ENCODE data around the gene DOLPP1. TPM values are rescaled to one million over a fixed set of nuclear protein-coding genes. Genes with fewer than 3 reads are reported as not detected.

Gene DOLPP1
- total and polyA plus RNA-seq, 2 of the 13 experiments (the other 11 are each of a cell fraction or from before 2014, with no cell fraction given): 21.0 to 34.1 TPM

DNA sequence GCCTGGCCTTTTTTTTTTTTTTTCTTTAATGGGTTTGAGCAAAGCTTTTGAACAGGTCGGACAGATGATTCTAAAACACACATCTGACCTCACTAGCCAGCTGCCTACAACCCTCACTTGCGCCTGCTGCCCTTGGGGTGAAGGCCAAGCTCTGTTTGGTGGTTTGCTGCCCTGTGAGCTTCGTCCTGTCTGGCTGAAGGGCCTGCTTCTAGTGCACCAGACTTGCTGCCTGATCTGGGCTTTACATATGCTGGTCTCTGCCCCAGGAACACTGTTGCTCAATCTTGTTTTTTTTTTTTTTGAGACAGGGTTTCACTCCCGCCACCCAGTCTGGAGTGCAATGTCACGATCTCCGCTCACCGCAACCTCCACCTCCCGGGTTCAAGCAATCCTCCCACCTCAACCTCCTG is 16.4 kb upstream of the DOLPP1 start (continued):
- no peak for TF ChIP-seq WIZ (CRISPR knock-in tag; IDR thresholded peaks at IDR 0.05)
- peak; percentile 84 for TF ChIP-seq NR2F6 (IDR thresholded peaks at IDR 0.05)
- peak; percentile 92 for TF ChIP-seq NR2F6 (CRISPR knock-in tag; IDR thresholded peaks at IDR 0.05)
- TF ChIP-seq, protein P1, sequence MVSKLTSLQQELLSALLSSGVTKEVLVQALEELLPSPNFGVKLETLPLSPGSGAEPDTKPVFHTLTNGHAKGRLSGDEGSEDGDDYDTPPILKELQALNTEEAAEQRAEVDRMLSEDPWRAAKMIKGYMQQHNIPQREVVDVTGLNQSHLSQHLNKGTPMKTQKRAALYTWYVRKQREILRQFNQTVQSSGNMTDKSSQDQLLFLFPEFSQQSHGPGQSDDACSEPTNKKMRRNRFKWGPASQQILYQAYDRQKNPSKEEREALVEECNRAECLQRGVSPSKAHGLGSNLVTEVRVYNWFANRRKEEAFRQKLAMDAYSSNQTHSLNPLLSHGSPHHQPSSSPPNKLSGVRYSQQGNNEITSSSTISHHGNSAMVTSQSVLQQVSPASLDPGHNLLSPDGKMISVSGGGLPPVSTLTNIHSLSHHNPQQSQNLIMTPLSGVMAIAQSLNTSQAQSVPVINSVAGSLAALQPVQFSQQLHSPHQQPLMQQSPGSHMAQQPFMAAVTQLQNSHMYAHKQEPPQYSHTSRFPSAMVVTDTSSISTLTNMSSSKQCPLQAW (CRISPR knock-in tag; IDR thresholded peaks at IDR 0.05): peak; percentile 86
- 0 out of 2 replicates have a peak, but pooled peaks have one; percentile 48 for TF ChIP-seq SIN3A (IDR thresholded peaks at IDR 0.05; ENCODE audit: borderline replicate concordance, low read depth, low read length)
- peak; percentile 53; the same call in 1 of the 2 replicates for TF ChIP-seq ZNF503 (CRISPR knock-in tag; IDR thresholded peaks at IDR 0.05)
- TF ChIP-seq ZNF768 (CRISPR knock-in tag; IDR thresholded peaks at IDR 0.05): peak; percentile 33; the same call in 1 of the 2 replicates
- no peak for TF ChIP-seq YEATS2 (CRISPR knock-in tag; IDR thresholded peaks at IDR 0.05; ENCODE audit: borderline replicate concordance)
- TF ChIP-seq, protein P2, sequence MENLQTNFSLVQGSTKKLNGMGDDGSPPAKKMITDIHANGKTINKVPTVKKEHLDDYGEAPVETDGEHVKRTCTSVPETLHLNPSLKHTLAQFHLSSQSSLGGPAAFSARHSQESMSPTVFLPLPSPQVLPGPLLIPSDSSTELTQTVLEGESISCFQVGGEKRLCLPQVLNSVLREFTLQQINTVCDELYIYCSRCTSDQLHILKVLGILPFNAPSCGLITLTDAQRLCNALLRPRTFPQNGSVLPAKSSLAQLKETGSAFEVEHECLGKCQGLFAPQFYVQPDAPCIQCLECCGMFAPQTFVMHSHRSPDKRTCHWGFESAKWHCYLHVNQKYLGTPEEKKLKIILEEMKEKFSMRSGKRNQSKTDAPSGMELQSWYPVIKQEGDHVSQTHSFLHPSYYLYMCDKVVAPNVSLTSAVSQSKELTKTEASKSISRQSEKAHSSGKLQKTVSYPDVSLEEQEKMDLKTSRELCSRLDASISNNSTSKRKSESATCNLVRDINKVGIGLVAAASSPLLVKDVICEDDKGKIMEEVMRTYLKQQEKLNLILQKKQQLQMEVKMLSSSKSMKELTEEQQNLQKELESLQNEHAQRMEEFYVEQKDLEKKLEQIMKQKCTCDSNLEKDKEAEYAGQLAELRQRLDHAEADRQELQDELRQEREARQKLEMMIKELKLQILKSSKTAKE (CRISPR knock-in tag; IDR thresholded peaks at IDR 0.05; ENCODE audit: borderline replicate concordance): peak; percentile 97
- 0 out of 2 replicates have a peak, but pooled peaks have one; percentile 27 for TF ChIP-seq SP2 (CRISPR knock-in tag; IDR thresholded peaks at IDR 0.05)
- TF ChIP-seq ZFP62 (CRISPR knock-in tag; IDR thresholded peaks at IDR 0.05): no peak
- no peak for TF ChIP-seq MYNN (CRISPR knock-in tag; IDR thresholded peaks at IDR 0.05; ENCODE audit: low read depth)
- peak; percentile 76; the same call in 1 of the 2 replicates for TF ChIP-seq HIVEP1 (CRISPR knock-in tag; IDR thresholded peaks at IDR 0.05)
- TF ChIP-seq ZNF205 (CRISPR knock-in tag; IDR thresholded peaks at IDR 0.05): peak; percentile 42; the same call in 1 of the 2 replicates
- TF ChIP-seq ZNF230 (CRISPR knock-in tag; IDR thresholded peaks at IDR 0.05): peak; percentile 83
- peak; percentile 48 for TF ChIP-seq ZNF460 (CRISPR knock-in tag; IDR thresholded peaks at IDR 0.05; ENCODE audit: borderline replicate concordance)
- 0 out of 2 replicates have a peak, but pooled peaks have one; percentile 27 for TF ChIP-seq ZHX1 (CRISPR knock-in tag; IDR thresholded peaks at IDR 0.05; ENCODE audit: low read depth)
- TF ChIP-seq TEAD3 (CRISPR knock-in tag; optimal IDR thresholded peaks at IDR 0.05; ENCODE audit: borderline replicate concordance): peak; percentile 63
- no peak for TF ChIP-seq ZNF724P (CRISPR knock-in tag; IDR thresholded peaks at IDR 0.05; ENCODE audit: borderline replicate concordance)
- TF ChIP-seq, protein P3, sequence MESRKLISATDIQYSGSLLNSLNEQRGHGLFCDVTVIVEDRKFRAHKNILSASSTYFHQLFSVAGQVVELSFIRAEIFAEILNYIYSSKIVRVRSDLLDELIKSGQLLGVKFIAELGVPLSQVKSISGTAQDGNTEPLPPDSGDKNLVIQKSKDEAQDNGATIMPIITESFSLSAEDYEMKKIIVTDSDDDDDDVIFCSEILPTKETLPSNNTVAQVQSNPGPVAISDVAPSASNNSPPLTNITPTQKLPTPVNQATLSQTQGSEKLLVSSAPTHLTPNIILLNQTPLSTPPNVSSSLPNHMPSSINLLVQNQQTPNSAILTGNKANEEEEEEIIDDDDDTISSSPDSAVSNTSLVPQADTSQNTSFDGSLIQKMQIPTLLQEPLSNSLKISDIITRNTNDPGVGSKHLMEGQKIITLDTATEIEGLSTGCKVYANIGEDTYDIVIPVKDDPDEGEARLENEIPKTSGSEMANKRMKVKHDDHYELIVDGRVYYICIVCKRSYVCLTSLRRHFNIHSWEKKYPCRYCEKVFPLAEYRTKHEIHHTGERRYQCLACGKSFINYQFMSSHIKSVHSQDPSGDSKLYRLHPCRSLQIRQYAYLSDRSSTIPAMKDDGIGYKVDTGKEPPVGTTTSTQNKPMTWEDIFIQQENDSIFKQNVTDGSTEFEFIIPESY (CRISPR knock-in tag; IDR thresholded peaks at IDR 0.05): peak; percentile 81
- peak; percentile 73 for TF ChIP-seq FOXA3 (CRISPR knock-in tag; IDR thresholded peaks at IDR 0.05)

All from HepG2 (cell line).